Activated naive CD4-positive, alpha-beta T cell treated with anti-CD3 and anti-CD28 coated beads, Interleukin-2, amount 50 U/mL, for 24 hours (primary cell): ENCODE data around the gene RALGAPB.

ENCODE experiments used
- H3K27ac Mint-ChIP-seq: one replicate; pipeline ENCODE4 v1.8.0; 2021; ENCODE audit warnings: mild to moderate bottlenecking, mixed read lengths
- H3K27me3 Mint-ChIP-seq: one replicate; pipeline ENCODE4 v1.8.0; 2021; ENCODE audit warnings: mixed read lengths
- H3K36me3 Mint-ChIP-seq: one replicate; pipeline ENCODE4 v1.8.0; 2021; ENCODE audit warnings: mixed read lengths
- H3K4me1 Mint-ChIP-seq: one replicate; pipeline ENCODE4 v1.8.0; 2021; ENCODE audit warnings: mixed read lengths
- H3K4me3 Mint-ChIP-seq: one replicate; pipeline ENCODE4 v1.8.0; 2021; ENCODE audit warnings: mild to moderate bottlenecking, mixed read lengths
- H3K9me3 Mint-ChIP-seq: one replicate; pipeline ENCODE4 v1.8.0; 2021; ENCODE audit warnings: mixed read lengths

Gene RALGAPB

DNA sequence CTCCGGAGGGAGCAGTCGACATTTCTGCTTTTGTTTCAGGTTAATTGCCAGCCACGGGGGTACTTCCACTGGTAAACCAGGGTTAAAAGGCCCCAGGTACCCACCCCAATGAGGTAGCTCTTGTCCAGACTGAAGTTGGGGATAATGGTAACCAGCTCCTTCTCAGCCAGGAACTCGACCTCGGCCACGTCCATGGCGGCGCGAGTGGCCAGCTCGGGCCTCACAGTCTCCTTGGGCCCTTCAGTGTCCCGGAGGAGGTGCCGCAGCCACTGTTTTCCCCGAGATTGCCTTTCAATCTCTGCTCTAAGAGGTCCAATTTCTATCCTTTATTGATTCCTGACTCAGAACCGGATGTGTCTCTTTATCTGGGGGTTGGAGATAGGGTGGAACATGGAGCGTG lies 142.6 kb downstream of the RALGAPB start:
- Mint-ChIP-seq H3K9me3 (no peaks in the 10 kb centered on the region), H3K27me3 (peaks cover 16% of the 10 kb centered on the region), H3K36me3 (no peaks in the 10 kb centered on the region), H3K27ac (no peak overlapping the region), H3K4me3 (no peak overlapping the region), H3K4me1 (no peaks in the 10 kb centered on the region)

DNA sequence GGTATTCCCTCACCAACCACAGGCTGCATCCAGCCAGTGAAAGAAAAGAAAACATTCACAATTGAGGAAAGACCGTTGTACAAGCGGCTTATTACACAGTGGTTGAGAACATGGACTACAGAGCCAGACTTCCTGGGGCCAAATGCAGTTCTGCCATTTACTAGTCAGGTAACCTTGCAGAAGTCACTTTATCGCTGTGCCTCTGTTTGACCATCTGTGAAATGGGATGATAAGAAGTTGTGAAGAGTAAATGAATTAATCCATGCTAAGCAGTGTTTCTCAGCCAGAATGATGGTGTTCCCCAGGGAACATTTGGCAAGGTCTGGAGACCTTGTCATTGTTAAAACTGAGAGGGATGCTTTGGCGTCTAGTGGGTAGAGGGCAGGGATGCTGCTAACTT lies 143.8 kb downstream of the RALGAPB start:
- no peak overlapping the region for H3K4me3 Mint-ChIP-seq
- no peak overlapping the region for H3K27ac Mint-ChIP-seq
- no peaks in the 10 kb centered on the region for H3K36me3 Mint-ChIP-seq
- peaks cover 16% of the 10 kb centered on the region for H3K27me3 Mint-ChIP-seq
- H3K9me3 Mint-ChIP-seq = no peaks in the 10 kb centered on the region
- no peaks in the 10 kb centered on the region for H3K4me1 Mint-ChIP-seq

DNA sequence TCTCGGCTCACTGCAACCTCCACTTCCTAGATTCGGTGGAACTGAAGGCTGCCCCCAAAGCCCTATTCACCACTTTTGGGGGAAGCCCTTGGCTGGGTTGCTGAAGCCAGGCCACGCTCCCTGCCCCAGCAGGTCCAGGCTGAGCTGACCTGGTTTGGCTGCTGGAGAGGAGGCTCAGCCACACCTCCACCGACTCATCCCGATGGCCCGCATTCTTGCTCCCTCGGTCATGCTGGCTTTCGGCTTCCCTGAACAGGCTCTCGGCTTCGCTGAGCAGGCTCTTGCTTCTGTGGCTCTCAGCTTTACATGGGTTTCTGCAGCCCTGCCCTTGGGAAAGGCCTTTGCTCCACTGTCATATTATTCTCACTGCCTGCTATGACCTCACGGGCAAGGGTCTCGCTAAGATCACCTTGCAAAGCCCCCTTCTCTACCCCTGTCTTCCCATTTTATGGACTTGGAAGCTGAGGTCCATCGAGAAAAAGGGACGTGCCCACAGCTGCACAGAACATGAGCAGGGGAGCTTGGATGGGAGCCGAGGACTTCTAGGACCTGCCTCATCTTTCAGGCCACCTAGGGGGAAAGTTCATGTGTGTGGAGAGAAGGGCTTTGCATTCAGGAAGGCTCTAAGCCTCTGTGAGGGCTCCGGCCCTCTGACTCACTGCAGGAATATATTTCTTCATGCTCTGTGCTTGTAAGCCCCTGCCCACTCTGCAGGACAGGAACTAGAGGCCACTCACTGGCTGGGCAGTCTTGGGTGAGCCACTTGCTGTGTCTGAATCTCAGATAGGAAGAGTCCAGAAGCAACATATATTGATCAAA lies 144.6 kb downstream of the RALGAPB start:
- Mint-ChIP-seq H3K9me3 (no peaks in the 10 kb centered on the region), H3K36me3 (no peaks in the 10 kb centered on the region), H3K4me3 (no peak overlapping the region), H3K4me1 (no peaks in the 10 kb centered on the region), H3K27ac (no peak overlapping the region), H3K27me3 (peaks cover 16% of the 10 kb centered on the region)

DNA sequence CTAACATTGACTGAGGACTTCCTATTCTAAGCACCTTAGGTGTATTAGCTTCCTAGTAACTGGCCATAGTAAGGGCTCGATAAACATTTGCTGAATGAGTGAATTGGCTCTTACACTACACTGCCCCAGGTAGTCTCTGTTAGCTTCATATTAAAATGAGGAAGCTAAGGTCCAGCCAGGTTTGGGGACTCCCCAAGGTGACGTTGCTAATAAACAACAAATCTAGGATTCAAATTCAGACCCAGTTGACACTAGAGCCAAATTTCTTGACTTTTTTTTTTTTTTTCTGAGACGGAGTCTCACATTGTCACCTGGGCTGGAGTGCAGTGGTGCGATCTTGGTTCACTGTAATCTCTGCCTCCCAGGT lies 145.2 kb downstream of the RALGAPB start:
- no peak overlapping the region for H3K27ac Mint-ChIP-seq
- no peak overlapping the region for H3K4me3 Mint-ChIP-seq
- peaks cover 16% of the 10 kb centered on the region for H3K27me3 Mint-ChIP-seq
- H3K9me3 Mint-ChIP-seq = no peaks in the 10 kb centered on the region
- H3K36me3 Mint-ChIP-seq = no peaks in the 10 kb centered on the region
- H3K4me1 Mint-ChIP-seq = no peaks in the 10 kb centered on the region

DNA sequence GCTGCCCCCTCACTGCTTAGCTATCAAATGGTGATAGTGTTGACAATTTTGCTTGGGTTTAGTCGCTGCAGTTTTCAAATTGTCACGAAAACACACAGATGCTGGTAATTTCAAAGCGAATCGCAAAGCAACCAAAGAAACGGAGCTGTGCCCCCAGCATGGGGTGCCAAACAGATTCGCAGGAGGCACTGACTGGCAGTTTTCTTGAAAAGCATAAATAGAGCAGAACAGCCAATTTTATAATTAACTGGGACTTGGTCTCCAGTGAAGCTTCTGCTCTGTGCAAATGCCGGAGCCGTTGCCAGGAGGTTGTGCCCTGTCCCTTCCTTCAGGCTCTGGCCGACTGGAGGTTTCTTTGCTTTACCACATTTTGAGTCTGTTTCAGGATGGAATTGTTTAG lies 147.8 kb downstream of the RALGAPB start:
- Mint-ChIP-seq H3K36me3 (no peaks in the 10 kb centered on the region), H3K4me1 (no peaks in the 10 kb centered on the region), H3K4me3 (no peak overlapping the region), H3K27me3 (peaks cover 14% of the 10 kb centered on the region), H3K9me3 (no peaks in the 10 kb centered on the region), H3K27ac (no peak overlapping the region)

DNA sequence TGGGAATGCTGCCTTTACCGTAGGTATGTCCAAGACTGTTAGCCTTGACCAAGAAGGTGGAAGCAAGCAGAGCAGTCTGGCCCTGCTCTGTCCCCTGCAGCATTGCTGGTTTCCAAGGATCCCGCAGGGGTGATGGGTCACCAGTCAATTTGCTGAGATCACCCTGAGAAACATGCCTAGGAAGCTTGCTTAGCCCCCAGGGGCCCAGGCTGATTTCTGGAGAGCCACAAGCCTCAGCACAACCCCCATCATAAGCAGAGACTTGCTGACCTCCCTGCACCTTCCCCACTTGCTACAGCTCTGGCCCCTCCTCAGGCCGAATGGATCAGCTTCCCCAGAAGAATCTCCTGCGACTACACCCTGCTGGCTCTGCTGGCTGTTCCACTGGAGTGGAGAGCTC lies 150.4 kb downstream of the RALGAPB start:
- Mint-ChIP-seq H3K4me1 (no peaks in the 10 kb centered on the region), H3K4me3 (no peak overlapping the region), H3K36me3 (no peaks in the 10 kb centered on the region), H3K27me3 (peaks cover 7% of the 10 kb centered on the region), H3K27ac (no peak overlapping the region), H3K9me3 (no peaks in the 10 kb centered on the region)

DNA sequence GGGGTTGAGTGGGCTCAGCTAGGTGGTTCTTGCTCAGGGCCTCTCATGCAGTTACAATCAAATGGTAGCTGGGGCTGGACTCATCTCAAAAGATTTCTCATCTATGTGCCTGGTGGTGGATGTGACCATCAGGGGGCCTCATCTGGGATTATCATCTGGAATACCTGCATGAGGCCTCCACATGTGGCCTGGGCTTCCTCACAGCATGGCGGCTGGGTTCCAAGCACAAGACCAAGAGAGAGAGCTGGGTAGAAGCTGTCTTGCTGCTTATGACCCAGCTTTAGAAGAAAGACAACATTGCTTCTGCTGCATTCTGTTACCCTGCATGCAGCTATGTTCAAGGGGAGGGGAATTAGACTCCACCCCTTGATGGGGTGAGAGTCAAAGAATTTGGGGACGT lies 151.4 kb downstream of the RALGAPB start:
- H3K36me3 Mint-ChIP-seq = no peaks in the 10 kb centered on the region
- H3K27me3 Mint-ChIP-seq = peaks cover 4% of the 10 kb centered on the region
- H3K4me3 Mint-ChIP-seq = no peak overlapping the region
- no peak overlapping the region for H3K27ac Mint-ChIP-seq
- H3K9me3 Mint-ChIP-seq = no peaks in the 10 kb centered on the region
- no peaks in the 10 kb centered on the region for H3K4me1 Mint-ChIP-seq

DNA sequence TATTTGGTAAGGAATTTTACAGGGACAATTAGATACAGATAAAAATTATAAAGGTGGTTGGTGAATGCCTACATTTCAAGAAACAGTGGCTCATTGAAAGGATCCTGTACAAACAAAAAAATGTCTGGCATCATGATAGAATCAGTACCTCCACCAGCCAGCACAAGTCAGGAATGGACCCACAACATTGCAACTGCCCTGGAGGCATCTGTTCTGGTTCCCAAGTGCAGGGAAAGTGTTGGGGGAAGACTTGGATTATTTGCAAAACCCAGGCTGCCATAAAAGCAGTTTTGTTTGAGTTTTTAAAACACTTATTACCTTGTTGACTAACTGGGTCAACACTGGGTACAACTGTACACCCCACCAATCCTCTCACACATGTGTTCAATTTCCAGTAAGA lies 153.3 kb downstream of the RALGAPB start:
- Mint-ChIP-seq H3K36me3 (no peaks in the 10 kb centered on the region), H3K9me3 (no peaks in the 10 kb centered on the region), H3K27me3 (peaks cover 3% of the 10 kb centered on the region), H3K4me3 (no peak overlapping the region), H3K27ac (no peak overlapping the region), H3K4me1 (no peaks in the 10 kb centered on the region)

DNA sequence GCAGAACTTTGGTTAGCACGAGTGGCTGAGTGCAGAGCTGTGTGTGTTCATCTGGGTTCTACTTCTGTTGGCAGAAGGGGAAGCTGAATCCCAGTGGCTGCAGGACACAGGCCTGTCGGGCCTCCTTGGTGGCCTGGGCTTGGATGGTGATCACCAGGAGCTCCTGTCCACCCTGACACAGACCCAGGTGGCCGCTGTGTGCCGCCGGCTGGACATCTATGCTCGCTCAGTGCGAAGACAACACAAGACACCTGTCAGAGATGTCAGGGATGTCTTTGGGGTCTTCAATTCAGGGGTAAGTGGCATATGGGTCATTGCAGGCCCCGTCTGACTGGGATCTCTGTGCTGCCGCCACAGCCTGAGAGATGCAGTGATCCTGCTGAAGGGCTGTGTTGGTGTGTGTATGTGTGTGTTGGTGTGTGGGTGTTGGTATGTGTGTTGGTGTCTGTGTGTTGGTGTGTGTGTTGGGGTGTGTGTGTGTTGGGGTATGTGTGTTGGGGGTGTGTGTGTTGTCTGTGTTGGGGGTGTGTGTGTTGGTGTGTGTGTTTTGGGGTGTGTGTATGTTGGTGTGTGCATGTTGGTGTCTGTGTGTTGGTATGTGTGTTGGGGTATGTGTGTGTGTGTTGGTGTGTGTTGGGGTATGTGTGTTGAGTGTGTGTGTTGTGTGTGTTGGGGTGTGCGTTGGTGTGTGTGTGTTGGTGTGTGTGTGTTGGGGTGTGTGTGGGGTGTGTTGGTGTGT lies 154.4 kb downstream of the RALGAPB start:
- Mint-ChIP-seq H3K9me3 (no peaks in the 10 kb centered on the region), H3K36me3 (no peaks in the 10 kb centered on the region), H3K27ac (no peak overlapping the region), H3K4me1 (no peaks in the 10 kb centered on the region), H3K4me3 (no peak overlapping the region), H3K27me3 (no peaks in the 10 kb centered on the region)
